Left lung (tissue), 10 donors: ENCODE results near the gene SH3PXD2A. TPM values are rescaled to one million over a fixed set of nuclear protein-coding genes. Genes with fewer than 3 reads are reported as not detected.

Experiments used
- ATAC-seq: fragments of 200-7000 bp; cut with Tn5 transposase; one replicate; pipeline ENCODE4 v1.9.1; 2020; ENCODE audit warnings: moderate library complexity
- DNase-seq, 4 donors: peaks; one replicate each; pipeline ENCODE4 v3.0.0-alpha.2; 2013 to 2020
- H3K27ac ChIP-seq, 2 donors: fragments of 200-600 bp; sonication (generic) in 1 of 2; one replicate each; pipeline versions ENCODE4 v1.5.0 to v1.8.0; 2020 to 2021
- H3K27me3 ChIP-seq, 2 donors: fragments of 200-600 bp; sonication (generic) in 1 of 2; one replicate each; pipeline versions ENCODE4 v1.5.0 to v1.8.0; 2020 to 2021
- H3K36me3 ChIP-seq, 2 donors: fragments of 200-600 bp; sonication (generic) in 1 of 2; one replicate each; pipeline versions ENCODE4 v1.5.0 to v1.8.0; 2020 to 2021
- H3K4me1 ChIP-seq, 2 donors: fragments of 200-600 bp; one replicate each; pipeline ENCODE4 v1.8.0; 2021
- H3K4me3 ChIP-seq, 2 donors: fragments of 200-600 bp; sonication (generic) in 1 of 2; one replicate each; pipeline versions ENCODE4 v1.5.0 to v1.8.0; 2020 to 2021; ENCODE audit warnings: mild to moderate bottlenecking in 1 of 2
- H3K9me3 ChIP-seq, 2 donors: fragments of 200-600 bp; sonication (generic) in 1 of 2; one replicate each; pipeline versions ENCODE4 v1.5.0 to v1.8.0; 2020 to 2021
- intact Hi-C, 2 donors: fragments of 100-400 bp; cut with DNase I; formaldehyde crosslinking; loops; one replicate each; pipeline versions ENCODE4 v1.11.2 to v1.14.2; 2022
- polyA plus RNA-seq, 6 donors: library from polyadenylated mRNA; unstranded; fragments of 120-200 nt; gene quantifications; one replicate each; pipeline ENCODE4 v1.2.1, GENCODE V29; 2013; ENCODE audit not compliant: insufficient read length in 6 of 6
- total RNA-seq, 2 donors: library from RNA; stranded (reverse); fragmentation: NEBNext Ultra II Directional; extraction: Animal tissue kit (Norgen Biotek cat#: 25700); gene quantifications; one replicate each; pipeline ENCODE4 v1.2.1, GENCODE V29; 2021
- TF ChIP-seq, protein P1 (sequence below), 2 donors: fragments of 200-600 bp; sonication (generic) in 1 of 2; IDR thresholded peaks; one replicate each; pipeline versions ENCODE4 v1.5.0 to v1.8.0; 2021; ENCODE audit warnings: antibody characterized with exemption in 2 of 2
- donor health status: DM: no; HTN: yes; CAD: no.
- donor health status: DM: no; HTN: no; CAD: no.

The SH3PXD2A gene
- total and polyA plus RNA-seq, 8 donors = 44.8 to 117 (median 91.7) TPM

DNA sequence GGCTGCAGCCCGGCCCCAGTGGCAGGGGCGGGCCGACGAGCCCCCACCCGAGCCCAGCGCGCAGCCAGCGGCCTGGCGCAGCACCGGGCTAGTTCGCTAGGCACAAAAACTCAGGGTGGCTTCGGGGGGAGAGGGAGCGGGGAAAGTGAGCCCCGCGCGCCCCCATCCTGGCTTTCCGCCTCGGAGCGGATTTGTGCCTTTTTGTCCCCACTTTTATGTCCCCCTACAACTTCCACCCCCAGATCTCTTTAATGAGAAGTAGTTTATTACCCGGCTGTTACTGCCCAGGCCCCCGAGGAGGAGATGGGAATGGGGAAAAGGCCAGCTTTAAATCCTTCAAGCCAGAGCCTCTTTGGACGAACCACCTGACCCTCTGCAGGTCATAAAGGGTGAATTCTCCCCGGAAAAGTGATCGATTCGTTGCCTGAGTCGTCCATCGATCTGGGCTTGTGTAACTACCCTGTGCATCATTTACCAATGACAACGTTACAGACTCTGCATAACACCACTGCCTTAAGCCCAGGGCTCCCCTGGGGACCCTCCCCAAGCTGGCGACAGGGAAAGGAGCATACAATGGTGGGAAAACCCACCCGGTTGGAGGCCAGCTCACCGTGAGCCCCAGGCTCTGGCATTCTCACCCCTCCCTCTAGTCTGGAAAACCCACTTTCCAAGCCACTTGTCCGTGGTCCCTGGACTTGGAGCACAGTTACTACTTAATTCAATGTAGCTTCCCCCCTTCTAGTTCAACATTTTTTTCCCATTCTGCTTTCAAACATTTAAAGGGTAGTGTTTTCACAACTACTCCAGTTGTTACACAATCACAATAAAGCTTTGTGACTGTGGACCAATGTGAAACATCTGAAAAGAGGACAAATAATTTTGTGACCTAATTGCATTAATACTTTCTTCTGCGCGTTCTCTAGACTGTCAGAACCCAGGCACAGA, 748 bp upstream of the SH3PXD2A start:
- peaks cover 32 to 51% of the 10 kb centered on the region in 2 donors for H3K4me1 ChIP-seq
- no peak overlapping the region for H3K27ac ChIP-seq
- TF ChIP-seq, protein P1, sequence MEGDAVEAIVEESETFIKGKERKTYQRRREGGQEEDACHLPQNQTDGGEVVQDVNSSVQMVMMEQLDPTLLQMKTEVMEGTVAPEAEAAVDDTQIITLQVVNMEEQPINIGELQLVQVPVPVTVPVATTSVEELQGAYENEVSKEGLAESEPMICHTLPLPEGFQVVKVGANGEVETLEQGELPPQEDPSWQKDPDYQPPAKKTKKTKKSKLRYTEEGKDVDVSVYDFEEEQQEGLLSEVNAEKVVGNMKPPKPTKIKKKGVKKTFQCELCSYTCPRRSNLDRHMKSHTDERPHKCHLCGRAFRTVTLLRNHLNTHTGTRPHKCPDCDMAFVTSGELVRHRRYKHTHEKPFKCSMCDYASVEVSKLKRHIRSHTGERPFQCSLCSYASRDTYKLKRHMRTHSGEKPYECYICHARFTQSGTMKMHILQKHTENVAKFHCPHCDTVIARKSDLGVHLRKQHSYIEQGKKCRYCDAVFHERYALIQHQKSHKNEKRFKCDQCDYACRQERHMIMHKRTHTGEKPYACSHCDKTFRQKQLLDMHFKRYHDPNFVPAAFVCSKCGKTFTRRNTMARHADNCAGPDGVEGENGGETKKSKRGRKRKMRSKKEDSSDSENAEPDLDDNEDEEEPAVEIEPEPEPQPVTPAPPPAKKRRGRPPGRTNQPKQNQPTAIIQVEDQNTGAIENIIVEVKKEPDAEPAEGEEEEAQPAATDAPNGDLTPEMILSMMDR (IDR thresholded peaks at IDR 0.05) = no peak
- H3K4me3 ChIP-seq = peak overlapping the region; percentile 58 to 69
- intact Hi-C loops = loop anchor here in 1 of 2 donors (2.0 kb wide), 1 partner anchor 143 kb away; no protein-coding TSS in a partner anchor
- peaks cover 0 to 34% of the 10 kb centered on the region in 2 donors for H3K27me3 ChIP-seq
- no peak for DNase-seq
- no peak for ATAC-seq
- H3K36me3 ChIP-seq = no peaks in the 10 kb centered on the region
- no peaks in the 10 kb centered on the region for H3K9me3 ChIP-seq

DNA sequence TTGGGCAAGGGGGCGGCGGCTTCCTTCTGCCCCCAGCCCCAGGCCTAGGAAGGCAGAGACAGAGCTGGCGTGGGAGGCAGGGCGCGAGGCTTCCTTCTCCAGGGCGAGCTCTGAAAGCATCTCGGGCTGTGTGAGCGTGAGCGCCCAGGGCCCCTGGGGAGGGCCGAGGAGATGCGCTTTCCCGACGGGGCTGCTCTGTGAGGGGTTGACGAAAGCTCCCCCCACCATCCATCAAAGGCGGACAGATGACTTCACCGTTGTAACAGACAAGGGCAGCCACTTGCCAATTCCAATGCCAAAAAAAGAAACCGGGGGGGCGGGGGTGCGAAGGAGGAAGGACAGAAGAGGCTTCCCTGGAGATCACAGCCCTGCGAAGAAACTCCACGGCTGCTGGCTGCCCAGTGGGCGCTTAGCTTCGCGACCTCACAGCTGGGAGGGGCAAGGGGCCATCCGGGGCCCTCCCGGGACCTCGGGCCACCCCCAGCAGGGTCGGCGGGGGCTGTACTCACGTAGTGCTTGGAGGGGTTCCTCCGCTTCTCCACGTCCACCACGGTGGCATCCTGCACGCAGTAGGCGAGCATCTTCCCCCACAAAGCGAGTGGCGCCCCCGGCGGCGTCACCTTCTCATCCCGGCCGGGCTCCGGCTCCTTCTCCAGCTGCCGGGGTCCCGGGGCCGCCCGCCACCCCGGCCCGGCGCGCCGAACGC, 537 bp downstream of the SH3PXD2A start:
- H3K4me1 ChIP-seq = peaks cover 43 to 63% of the 10 kb centered on the region in 2 donors
- H3K4me3 ChIP-seq = peak overlapping the region; percentile 58 to 69
- ATAC-seq (peak; percentile 33), DNase-seq (no peak)
- H3K9me3 ChIP-seq = no peaks in the 10 kb centered on the region
- no peaks in the 10 kb centered on the region for H3K36me3 ChIP-seq
- TF ChIP-seq, protein P1 (IDR thresholded peaks at IDR 0.05) = peak in 1 of 2 donors; percentile 7
- peaks cover 0 to 34% of the 10 kb centered on the region in 2 donors for H3K27me3 ChIP-seq
- intact Hi-C loops = no loop called here
- peak overlapping the region; percentile 58 to 66 for H3K27ac ChIP-seq

DNA sequence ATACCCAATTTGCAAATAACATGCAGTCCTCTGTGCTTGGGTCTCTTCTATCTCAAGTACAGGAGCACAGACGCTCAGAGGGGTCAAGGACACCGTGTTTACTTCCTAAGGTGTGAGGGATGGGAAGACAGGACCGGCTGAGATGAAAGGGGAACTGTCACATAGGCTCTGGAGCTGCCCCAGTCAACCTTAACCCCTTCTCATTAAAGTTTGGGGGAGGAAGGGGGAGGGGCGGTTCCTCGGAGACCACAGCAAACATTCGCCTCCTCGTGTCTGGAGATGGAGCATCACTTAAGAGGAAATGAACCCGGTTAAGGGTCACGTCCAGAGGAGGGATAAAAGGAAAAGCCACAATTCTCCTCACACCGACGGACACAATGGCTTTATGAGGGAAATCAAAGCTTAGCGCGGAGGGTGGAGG, 1.1 kb downstream of the SH3PXD2A start:
- Histone ChIP-seq H3K4me3 (peak overlapping the region; percentile 58 to 69), H3K27me3 (peaks cover 0 to 34% of the 10 kb centered on the region in 2 donors), H3K36me3 (no peaks in the 10 kb centered on the region), H3K9me3 (no peaks in the 10 kb centered on the region), H3K27ac (peak overlapping the region; percentile 58 to 66), H3K4me1 (peaks cover 47 to 69% of the 10 kb centered on the region in 2 donors)
- ATAC-seq (no peak), DNase-seq (peak in 2 of 4 donors; percentile 69 to 76)
- intact Hi-C loops = no loop called here
- TF ChIP-seq, protein P1 (IDR thresholded peaks at IDR 0.05) = no peak

DNA sequence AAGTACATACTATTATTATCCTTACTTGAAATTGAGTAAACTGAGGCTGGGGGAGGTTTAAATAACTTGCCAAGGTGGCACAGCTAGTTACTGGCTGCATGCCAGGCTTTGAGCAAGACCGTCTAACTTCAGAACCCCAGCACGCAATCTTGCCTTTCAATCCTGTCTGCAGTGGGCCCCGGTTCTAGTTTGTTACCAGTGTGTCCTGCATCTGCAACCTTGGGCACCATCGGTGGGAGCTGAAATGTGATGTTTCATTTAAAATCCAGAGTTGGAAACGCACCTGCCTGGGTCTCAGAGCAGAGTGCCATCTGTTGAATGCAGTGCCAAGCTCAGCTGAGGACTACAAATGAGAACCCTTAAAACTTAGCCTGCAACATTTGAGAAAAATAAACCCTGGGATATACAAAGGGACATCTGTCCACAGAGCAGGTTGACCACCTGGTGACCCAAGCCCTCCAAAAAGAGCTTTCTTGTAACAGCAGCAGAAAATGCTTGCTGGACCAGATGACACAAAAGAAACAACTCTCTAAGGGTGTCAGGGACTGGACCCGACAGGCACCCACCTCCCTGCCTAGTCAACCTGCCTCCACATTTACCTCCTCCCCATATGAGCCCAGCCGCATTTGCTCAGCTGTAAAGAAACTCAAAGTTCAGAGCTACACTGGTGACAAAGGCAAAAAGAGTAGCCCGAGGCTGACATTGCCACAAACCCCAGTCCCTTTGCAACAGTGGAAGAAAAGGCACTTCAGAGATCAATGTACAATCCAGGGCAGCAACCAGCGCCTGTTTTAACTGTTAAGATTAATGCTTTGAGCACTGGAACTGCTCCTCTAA, 1.7 kb downstream of the SH3PXD2A start:
- Histone ChIP-seq H3K4me1 (peaks cover 48 to 73% of the 10 kb centered on the region in 2 donors), H3K27me3 (peaks cover 0 to 34% of the 10 kb centered on the region in 2 donors), H3K4me3 (peak overlapping the region; percentile 58 to 69), H3K27ac (peak overlapping the region; percentile 58 to 66), H3K9me3 (no peaks in the 10 kb centered on the region), H3K36me3 (no peaks in the 10 kb centered on the region)
- TF ChIP-seq, protein P1 (IDR thresholded peaks at IDR 0.05) = no peak
- DNase-seq (no peak), ATAC-seq (peak; percentile 2)
- intact Hi-C loops = no loop called here
